SK-N-SH treated with all-trans-retinoic acid at 6 μM for 48 hours (cell line): ENCODE measurements around the gene IL17REL.

ENCODE experiments used
- ATAC-seq: fragments of 200-7000 bp; cut with Tn5 transposase; 3 replicates; pipeline ENCODE4 v1.9.1; 2020; ENCODE audit warnings: mild to moderate bottlenecking, moderate library complexity
- ARNTL ChIP-seq: fragments of 450-650 bp; formaldehyde crosslinking; IDR thresholded peaks from 2 replicates; pipeline ENCODE4 v1.5.0; 2020; ENCODE audit warnings: low read depth, mild to moderate bottlenecking, moderate library complexity, borderline replicate concordance
- BACH2 ChIP-seq: fragments of 250-450 bp; sonication (Bioruptor Pico); IDR thresholded peaks from 2 replicates; pipeline ENCODE4 v1.9.0; 2021; ENCODE audit warnings: mild to moderate bottlenecking, borderline replicate concordance
- CSDC2 ChIP-seq: fragments of 250-450 bp; sonication (Bioruptor Pico); IDR thresholded peaks from 2 replicates; pipeline ENCODE4 v1.5.0; 2020; ENCODE audit warnings: mild to moderate bottlenecking, moderate library complexity
- ESRRG ChIP-seq: fragments of 250-450 bp; sonication (Bioruptor Pico); IDR thresholded peaks from 2 replicates; pipeline ENCODE4 v1.6.1; 2021; ENCODE audit warnings: mild to moderate bottlenecking
- GLIS3 ChIP-seq: fragments of 250-450 bp; sonication (Bioruptor Pico); IDR thresholded peaks from 2 replicates; pipeline ENCODE4 v1.5.0; 2020; ENCODE audit warnings: mild to moderate bottlenecking, moderate library complexity
- ISL1 ChIP-seq: fragments of 250-450 bp; sonication (Bioruptor Pico); IDR thresholded peaks from 2 replicates; pipeline ENCODE4 v2.1.2; 2022; ENCODE audit warnings: mild to moderate bottlenecking, moderate library complexity
- OSR1 ChIP-seq: fragments of 250-450 bp; sonication (Bioruptor Pico); IDR thresholded peaks from 2 replicates; pipeline ENCODE4 v1.8.0; 2022; ENCODE audit warnings: moderate library complexity, mild to moderate bottlenecking, inconsistent platforms
- PATZ1 ChIP-seq: fragments of 250-450 bp; sonication (Bioruptor Pico); IDR thresholded peaks from 2 replicates; pipeline ENCODE4 v1.8.0; 2020; ENCODE audit warnings: mild to moderate bottlenecking, moderate library complexity, borderline replicate concordance
- POU6F1 ChIP-seq: fragments of 250-450 bp; sonication (Bioruptor Pico); IDR thresholded peaks from 2 replicates; pipeline ENCODE4 v1.8.0; 2021; ENCODE audit warnings: low read depth, mild to moderate bottlenecking, moderate library complexity, borderline replicate concordance
- PPARA ChIP-seq: fragments of 250-450 bp; sonication (Bioruptor Pico); IDR thresholded peaks from 2 replicates; pipeline ENCODE4 v1.5.0; 2020; ENCODE audit warnings: mild to moderate bottlenecking, borderline replicate concordance
- RARB ChIP-seq: fragments of 250-450 bp; sonication (Bioruptor Pico); IDR thresholded peaks from 2 replicates; pipeline ENCODE4 v1.8.0; 2021; ENCODE audit warnings: mild to moderate bottlenecking, moderate library complexity
- SNAI2 ChIP-seq: fragments of 250-450 bp; sonication (Bioruptor Pico); IDR thresholded peaks from 2 replicates; pipeline ENCODE4 v1.5.0; 2020; ENCODE audit warnings: mild to moderate bottlenecking, moderate library complexity
- TCF4 ChIP-seq: fragments of 250-450 bp; sonication (Bioruptor Pico); IDR thresholded peaks from 2 replicates; pipeline ENCODE4 v1.8.0; 2021; ENCODE audit warnings: mild to moderate bottlenecking, moderate library complexity, borderline replicate concordance
- TOX ChIP-seq: fragments of 250-450 bp; sonication (Bioruptor Pico); IDR thresholded peaks from 2 replicates; pipeline ENCODE4 v1.8.0; 2021; ENCODE audit warnings: mild to moderate bottlenecking, moderate library complexity, borderline replicate concordance
- TSHZ2 ChIP-seq: fragments of 250-450 bp; sonication (Bioruptor Pico); IDR thresholded peaks from 2 replicates; pipeline ENCODE4 v1.5.0; 2020; ENCODE audit warnings: mild to moderate bottlenecking, moderate library complexity
- ZC3H10 ChIP-seq: fragments of 250-450 bp; sonication (Bioruptor Pico); IDR thresholded peaks from 2 replicates; pipeline ENCODE4 v1.5.1; 2021; ENCODE audit warnings: mild to moderate bottlenecking, moderate library complexity
- ZFP3 ChIP-seq: fragments of 250-450 bp; sonication (Bioruptor Pico); IDR thresholded peaks from 2 replicates; pipeline ENCODE4 v1.5.0; 2020; ENCODE audit warnings: mild to moderate bottlenecking, moderate library complexity
- ZFP30 ChIP-seq: fragments of 450-650 bp; formaldehyde crosslinking; IDR thresholded peaks from 2 replicates; pipeline ENCODE4 v1.5.0; 2022; ENCODE audit warnings: mild to moderate bottlenecking, moderate library complexity
- ZNF70 ChIP-seq: fragments of 450-650 bp; formaldehyde crosslinking; IDR thresholded peaks from 2 replicates; pipeline ENCODE4 v1.5.0; 2020; ENCODE audit warnings: mild to moderate bottlenecking, moderate library complexity
- ZNF8 ChIP-seq: fragments of 450-650 bp; formaldehyde crosslinking; IDR thresholded peaks from 2 replicates; pipeline ENCODE4 v1.5.0; 2020; ENCODE audit warnings: mild to moderate bottlenecking, moderate library complexity
- TF ChIP-seq, protein P1 (sequence below): fragments of 250-450 bp; sonication (Bioruptor Pico); IDR thresholded peaks from 2 replicates; pipeline ENCODE4 v1.5.1; 2020; ENCODE audit warnings: low read depth, mild to moderate bottlenecking, moderate library complexity
- TF ChIP-seq, protein P2 (sequence below): fragments of 250-450 bp; sonication (Bioruptor Pico); IDR thresholded peaks from 2 replicates; pipeline ENCODE4 v1.5.1; 2021; ENCODE audit warnings: mild to moderate bottlenecking, moderate library complexity

Gene IL17REL

GRCh38 chr22:49953680-49954344 lies 58.8 kb downstream of the IL17REL start:
- no peak for ATAC-seq
- no peak for TF ChIP-seq OSR1 (CRISPR knock-in tag)
- TF ChIP-seq SNAI2 (CRISPR knock-in tag): no peak
- no peak for TF ChIP-seq TSHZ2 (CRISPR knock-in tag)
- no peak for TF ChIP-seq CSDC2
- TF ChIP-seq ESRRG (CRISPR knock-in tag): no peak
- TF ChIP-seq ZNF8 (CRISPR knock-in tag): no peak
- no peak for TF ChIP-seq RARB (CRISPR knock-in tag)
- no peak for TF ChIP-seq ISL1
- TF ChIP-seq ARNTL: no peak
- TF ChIP-seq, protein P1, sequence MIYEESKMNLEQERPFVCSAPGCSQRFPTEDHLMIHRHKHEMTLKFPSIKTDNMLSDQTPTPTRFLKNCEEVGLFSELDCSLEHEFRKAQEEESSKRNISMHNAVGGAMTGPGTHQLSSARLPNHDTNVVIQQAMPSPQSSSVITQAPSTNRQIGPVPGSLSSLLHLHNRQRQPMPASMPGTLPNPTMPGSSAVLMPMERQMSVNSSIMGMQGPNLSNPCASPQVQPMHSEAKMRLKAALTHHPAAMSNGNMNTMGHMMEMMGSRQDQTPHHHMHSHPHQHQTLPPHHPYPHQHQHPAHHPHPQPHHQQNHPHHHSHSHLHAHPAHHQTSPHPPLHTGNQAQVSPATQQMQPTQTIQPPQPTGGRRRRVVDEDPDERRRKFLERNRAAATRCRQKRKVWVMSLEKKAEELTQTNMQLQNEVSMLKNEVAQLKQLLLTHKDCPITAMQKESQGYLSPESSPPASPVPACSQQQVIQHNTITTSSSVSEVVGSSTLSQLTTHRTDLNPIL (CRISPR knock-in tag): no peak
- no peak for TF ChIP-seq GLIS3 (CRISPR knock-in tag)
- no peak for TF ChIP-seq BACH2 (CRISPR knock-in tag)
- TF ChIP-seq PATZ1 (CRISPR knock-in tag): no peak
- TF ChIP-seq ZFP30: no peak
- TF ChIP-seq, protein P2, sequence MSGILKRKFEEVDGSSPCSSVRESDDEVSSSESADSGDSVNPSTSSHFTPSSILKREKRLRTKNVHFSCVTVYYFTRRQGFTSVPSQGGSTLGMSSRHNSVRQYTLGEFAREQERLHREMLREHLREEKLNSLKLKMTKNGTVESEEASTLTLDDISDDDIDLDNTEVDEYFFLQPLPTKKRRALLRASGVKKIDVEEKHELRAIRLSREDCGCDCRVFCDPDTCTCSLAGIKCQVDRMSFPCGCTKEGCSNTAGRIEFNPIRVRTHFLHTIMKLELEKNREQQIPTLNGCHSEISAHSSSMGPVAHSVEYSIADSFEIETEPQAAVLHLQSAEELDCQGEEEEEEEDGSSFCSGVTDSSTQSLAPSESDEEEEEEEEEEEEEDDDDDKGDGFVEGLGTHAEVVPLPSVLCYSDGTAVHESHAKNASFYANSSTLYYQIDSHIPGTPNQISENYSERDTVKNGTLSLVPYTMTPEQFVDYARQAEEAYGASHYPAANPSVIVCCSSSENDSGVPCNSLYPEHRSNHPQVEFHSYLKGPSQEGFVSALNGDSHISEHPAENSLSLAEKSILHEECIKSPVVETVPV: no peak
- TF ChIP-seq TOX: no peak
- no peak for TF ChIP-seq ZC3H10 (CRISPR knock-in tag)

DNA sequence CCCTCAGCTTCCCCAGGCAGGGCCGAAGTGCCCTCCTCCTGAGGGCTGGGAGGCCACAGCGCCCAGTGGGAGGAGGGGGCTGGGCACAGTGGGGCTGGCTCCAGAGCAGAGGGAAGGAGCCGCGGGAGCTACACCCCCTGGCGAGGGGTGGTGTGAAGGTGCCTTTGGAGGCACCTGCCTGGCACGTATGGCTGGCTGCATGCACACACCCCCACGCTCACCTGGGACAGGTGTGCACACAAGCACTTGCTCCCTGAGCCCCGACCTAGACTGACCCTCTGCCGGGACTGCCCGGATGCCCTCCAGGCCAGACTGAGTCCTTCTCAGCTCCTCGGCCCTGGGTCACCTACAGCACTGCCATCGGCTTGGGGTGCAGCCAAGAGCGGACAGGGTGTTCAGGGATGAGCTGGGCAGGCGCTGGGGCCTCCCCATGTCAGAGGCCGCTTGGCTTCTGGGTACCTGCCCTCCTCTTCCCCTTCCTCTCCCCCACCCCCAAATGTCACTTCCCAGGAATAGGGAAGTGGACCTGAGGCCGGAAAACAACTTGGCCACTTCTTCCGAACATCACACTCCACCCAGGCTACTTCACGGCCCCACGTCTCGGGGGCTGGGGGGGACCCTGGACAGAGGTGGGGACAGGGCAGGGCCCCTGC lies 59.4 kb downstream of the IL17REL start:
- TF ChIP-seq SNAI2 (CRISPR knock-in tag): no peak
- no peak for TF ChIP-seq TCF4 (CRISPR knock-in tag)
- no peak for ATAC-seq

DNA sequence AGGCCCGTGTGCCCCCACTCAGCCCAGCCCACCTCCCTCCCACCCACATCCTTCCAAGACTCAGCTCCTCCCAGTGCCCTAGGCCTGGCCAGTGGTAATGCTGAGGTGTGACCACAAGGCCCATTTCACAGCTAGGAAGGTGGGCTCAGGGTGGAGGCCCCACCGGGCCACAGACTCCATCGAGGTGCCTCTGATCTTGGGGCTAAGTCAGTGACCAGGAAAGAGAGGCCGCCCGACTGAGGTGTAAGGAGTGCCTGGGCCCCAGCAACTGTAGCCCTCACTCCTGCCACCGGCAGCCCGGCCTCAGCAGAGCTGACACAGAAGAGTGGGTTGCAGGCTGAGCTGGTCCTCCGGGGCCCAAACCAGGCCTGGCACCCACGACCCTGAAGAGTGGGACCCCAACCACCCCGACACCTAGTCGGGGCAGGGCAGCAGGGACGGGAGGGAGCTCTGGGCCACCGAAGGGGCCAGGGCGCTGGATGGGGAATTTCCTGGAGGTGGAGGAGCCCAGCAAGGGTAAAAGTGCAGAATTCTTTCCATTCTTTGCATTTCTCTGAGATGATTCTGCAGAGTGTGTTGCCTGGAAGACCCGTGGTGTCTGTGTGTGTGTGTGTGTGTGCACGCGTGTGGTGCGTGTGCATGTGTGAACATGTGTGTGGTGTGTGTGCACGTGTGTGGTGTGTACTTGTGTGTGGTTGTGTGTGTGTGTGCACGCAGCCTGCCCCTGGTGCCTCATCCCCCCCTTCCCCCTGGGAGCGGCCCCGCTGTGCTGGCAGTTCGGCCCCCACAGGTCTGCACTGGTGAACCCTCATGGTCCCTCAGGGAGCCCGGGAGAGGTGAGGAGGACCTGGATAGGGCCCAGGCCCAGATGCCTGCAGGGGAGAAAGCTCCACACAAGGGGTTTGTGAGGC lies 60.3 kb downstream of the IL17REL start:
- ATAC-seq: peak; percentile 82
- TF ChIP-seq, protein P2: no peak
- TF ChIP-seq ZNF70 (no peak), ZFP30 (no peak), RARB (CRISPR knock-in tag) (no peak), ZC3H10 (CRISPR knock-in tag) (no peak), ZFP3 (CRISPR knock-in tag) (no peak), POU6F1 (CRISPR knock-in tag) (no peak), GLIS3 (CRISPR knock-in tag) (no peak), PPARA (no peak), PATZ1 (CRISPR knock-in tag) (no peak)
- TF ChIP-seq, protein P1 (CRISPR knock-in tag): no peak
